Measurements from ENCODE around the gene LRFN5.

DNA sequence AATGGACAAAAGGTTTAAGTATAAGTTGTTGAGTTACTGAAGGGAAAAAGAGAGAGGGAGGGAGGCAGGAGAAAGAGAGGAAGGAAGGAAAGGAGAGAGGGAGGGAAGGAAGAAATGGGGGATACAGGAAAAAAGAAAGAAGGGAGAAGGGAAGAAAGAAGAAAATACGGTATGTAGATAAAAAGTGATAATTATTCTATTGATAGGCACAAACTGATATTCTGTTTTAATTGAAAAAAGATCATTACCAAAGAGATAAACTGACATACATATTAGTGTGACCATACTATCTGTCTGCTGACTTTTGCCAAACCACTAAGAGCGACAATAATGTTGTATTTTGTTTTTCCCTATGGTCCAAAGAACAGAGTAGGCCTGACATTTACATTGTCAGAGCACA, 154.5 kb downstream of the LRFN5 start:
- TF ChIP-seq, protein P1, sequence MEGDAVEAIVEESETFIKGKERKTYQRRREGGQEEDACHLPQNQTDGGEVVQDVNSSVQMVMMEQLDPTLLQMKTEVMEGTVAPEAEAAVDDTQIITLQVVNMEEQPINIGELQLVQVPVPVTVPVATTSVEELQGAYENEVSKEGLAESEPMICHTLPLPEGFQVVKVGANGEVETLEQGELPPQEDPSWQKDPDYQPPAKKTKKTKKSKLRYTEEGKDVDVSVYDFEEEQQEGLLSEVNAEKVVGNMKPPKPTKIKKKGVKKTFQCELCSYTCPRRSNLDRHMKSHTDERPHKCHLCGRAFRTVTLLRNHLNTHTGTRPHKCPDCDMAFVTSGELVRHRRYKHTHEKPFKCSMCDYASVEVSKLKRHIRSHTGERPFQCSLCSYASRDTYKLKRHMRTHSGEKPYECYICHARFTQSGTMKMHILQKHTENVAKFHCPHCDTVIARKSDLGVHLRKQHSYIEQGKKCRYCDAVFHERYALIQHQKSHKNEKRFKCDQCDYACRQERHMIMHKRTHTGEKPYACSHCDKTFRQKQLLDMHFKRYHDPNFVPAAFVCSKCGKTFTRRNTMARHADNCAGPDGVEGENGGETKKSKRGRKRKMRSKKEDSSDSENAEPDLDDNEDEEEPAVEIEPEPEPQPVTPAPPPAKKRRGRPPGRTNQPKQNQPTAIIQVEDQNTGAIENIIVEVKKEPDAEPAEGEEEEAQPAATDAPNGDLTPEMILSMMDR (IDR thresholded peaks at IDR 0.05): no peak
- no peak for TF ChIP-seq POLR2A (IDR thresholded peaks at IDR 0.05)
